Gastrocnemius medialis (tissue), 4 donors: ENCODE measurements around the gene CARMIL1. TPM values are rescaled to one million over a fixed set of nuclear protein-coding genes. Genes with fewer than 3 reads are reported as not detected.
A peak's percentile ranks its signal among the peaks of the same experiment; 100 is the strongest.

Experiments used
- ATAC-seq, 2 donors: fragments of 150-250 bp; one replicate each; pipeline ENCODE4 v1.9.1; 2016
- DNase-seq, 2 donors: peaks; one replicate each; pipeline ENCODE4 v3.0.0-alpha.2; 2019
- H3K27ac ChIP-seq, 4 donors: fragments of 200-600 bp; sonication (generic); 1 replicate in 1 of 4; 2 replicates in 3 of 4; pipeline ENCODE4 v1.5.1; 2016 to 2018; ENCODE audit warnings: mild to moderate bottlenecking in 2 of 4, moderate library complexity in 1 of 4
- H3K27me3 ChIP-seq, 3 donors: fragments of 200-600 bp; sonication (generic) in 2 of 3; 1 replicate in 1 of 3; 2 replicates in 2 of 3; pipeline versions ENCODE4 v1.5.1 to v1.6.0; 2016 to 2019; ENCODE audit warnings: mild to moderate bottlenecking in 1 of 3, moderate library complexity in 1 of 3
- H3K36me3 ChIP-seq, 2 donors: fragments of 200-600 bp; sonication (generic) in 1 of 2; one replicate each; pipeline ENCODE4 v1.5.1; 2017 to 2018
- H3K4me1 ChIP-seq, 2 donors: fragments of 200-600 bp; sonication (generic) in 1 of 2; one replicate each; pipeline ENCODE4 v1.5.1; 2016 to 2017; ENCODE audit warnings: mild to moderate bottlenecking in 2 of 2
- H3K4me3 ChIP-seq, 4 donors: fragments of 200-600 bp; sonication (generic) in 3 of 4; 1 replicate in 1 of 4; 2 replicates in 3 of 4; pipeline ENCODE4 v1.5.1; 2016 to 2019; ENCODE audit warnings: mild to moderate bottlenecking in 2 of 4
- H3K9me3 ChIP-seq, 3 donors: fragments of 200-600 bp; sonication (generic) in 2 of 3; 1 replicate in 1 of 3; 2 replicates in 2 of 3; pipeline ENCODE4 v1.5.1; 2016 to 2019
- POLR2A ChIP-seq, 2 donors: fragments of 450-650 bp; IDR thresholded peaks; one replicate each; pipeline ENCODE4 v1.6.1; 2017; ENCODE audit warnings: antibody characterized with exemption in 2 of 2, mild to moderate bottlenecking in 2 of 2, moderate library complexity in 2 of 2
- in situ Hi-C, 4 donors: fragments of 200-750 bp; cut with MboI; loops; one replicate each; pipeline versions ENCODE4 v1.15.0 to v1.8.0; 2017; ENCODE audit warnings: low sequenced_read_pairs in 4 of 4
- intact Hi-C: fragments of 100-400 bp; cut with DNase I; formaldehyde crosslinking; loops from one replicate; pipeline ENCODE4 v1.15.1; 2023; ENCODE audit warnings: low total_unique reads
- total RNA-seq, 4 donors: library from RNA; depleted of rRNA; stranded (reverse); fragments of >200 nt; gene quantifications; one replicate each; pipeline versions ENCODE4 v1.1.0 to v1.2.3, GENCODE V29; 2016
- TF ChIP-seq, protein P1 (sequence below), 5 experiments: fragments of 450-650 bp in 3 of 5; fragments of 200-600 bp in 2 of 5; sonication (generic) in 2 of 5; IDR thresholded peaks in 4 of 5; conservative IDR thresholded peaks in 1 of 5; 1 replicate in 4 of 5; 2 replicates in 1 of 5; pipeline ENCODE4 v1.5.1; 2016 to 2019; ENCODE audit warnings: antibody characterized with exemption in 5 of 5, mild to moderate bottlenecking in 3 of 5, moderate library complexity in 3 of 5

Gene CARMIL1
- total RNA-seq, 4 donors from 2014 or later = 0.87 to 2.1 (median 1.7) TPM

DNA sequence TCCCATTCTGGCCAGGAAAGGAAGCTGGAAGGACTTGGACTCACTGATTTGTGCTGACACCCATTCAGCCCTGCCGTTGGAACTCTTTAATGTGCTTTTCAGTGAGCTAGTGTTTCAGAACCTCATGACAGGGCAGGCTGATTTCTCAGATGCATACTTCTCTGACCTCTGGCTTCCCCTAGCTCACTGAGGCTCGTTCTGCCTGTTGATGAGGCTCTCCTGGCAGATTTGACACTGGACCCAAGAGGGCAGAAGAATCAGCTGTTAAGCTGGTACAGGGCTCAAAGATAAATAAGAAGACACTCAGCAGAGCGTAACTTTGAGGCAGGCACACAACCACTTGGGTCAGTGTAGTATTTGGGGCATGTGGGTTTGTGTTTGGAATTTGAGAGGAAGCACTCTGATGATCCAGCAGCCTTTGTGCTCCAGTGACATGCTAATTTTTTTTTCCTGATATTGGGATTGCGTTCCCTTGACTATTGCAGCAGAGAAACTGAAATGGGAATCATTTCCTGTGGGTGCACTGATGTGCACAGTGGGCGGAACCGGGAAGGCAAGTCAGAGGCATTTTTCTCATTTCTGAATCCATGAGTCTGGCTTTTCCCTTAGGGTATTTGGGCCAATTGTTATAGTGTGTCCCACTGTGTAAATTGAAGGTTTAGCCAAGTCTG is 80.2 kb downstream of the CARMIL1 start:
- peak in 1 of 2 donors; percentile 25 for DNase-seq
- peak overlapping the region in 3 of 4 donors; percentile 15 to 50 (median 44) for H3K27ac ChIP-seq
- in situ Hi-C loops (no loop called here), intact Hi-C loops (no loop called here)
- H3K27me3 ChIP-seq = no peaks in the 10 kb centered on the region
- H3K9me3 ChIP-seq = no peaks in the 10 kb centered on the region
- no peaks in the 10 kb centered on the region for H3K36me3 ChIP-seq
- peak; percentile 72 to 74 for ATAC-seq
- H3K4me3 ChIP-seq = no peak overlapping the region
- TF ChIP-seq, protein P1, sequence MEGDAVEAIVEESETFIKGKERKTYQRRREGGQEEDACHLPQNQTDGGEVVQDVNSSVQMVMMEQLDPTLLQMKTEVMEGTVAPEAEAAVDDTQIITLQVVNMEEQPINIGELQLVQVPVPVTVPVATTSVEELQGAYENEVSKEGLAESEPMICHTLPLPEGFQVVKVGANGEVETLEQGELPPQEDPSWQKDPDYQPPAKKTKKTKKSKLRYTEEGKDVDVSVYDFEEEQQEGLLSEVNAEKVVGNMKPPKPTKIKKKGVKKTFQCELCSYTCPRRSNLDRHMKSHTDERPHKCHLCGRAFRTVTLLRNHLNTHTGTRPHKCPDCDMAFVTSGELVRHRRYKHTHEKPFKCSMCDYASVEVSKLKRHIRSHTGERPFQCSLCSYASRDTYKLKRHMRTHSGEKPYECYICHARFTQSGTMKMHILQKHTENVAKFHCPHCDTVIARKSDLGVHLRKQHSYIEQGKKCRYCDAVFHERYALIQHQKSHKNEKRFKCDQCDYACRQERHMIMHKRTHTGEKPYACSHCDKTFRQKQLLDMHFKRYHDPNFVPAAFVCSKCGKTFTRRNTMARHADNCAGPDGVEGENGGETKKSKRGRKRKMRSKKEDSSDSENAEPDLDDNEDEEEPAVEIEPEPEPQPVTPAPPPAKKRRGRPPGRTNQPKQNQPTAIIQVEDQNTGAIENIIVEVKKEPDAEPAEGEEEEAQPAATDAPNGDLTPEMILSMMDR (IDR thresholded peaks at IDR 0.05 in 4 of 5, conservative IDR thresholded peaks at IDR 0.05 in 1 of 5) = no peak
- no peak for TF ChIP-seq POLR2A (IDR thresholded peaks at IDR 0.05)
- H3K4me1 ChIP-seq = peaks cover 0 to 10% of the 10 kb centered on the region in 2 donors

DNA sequence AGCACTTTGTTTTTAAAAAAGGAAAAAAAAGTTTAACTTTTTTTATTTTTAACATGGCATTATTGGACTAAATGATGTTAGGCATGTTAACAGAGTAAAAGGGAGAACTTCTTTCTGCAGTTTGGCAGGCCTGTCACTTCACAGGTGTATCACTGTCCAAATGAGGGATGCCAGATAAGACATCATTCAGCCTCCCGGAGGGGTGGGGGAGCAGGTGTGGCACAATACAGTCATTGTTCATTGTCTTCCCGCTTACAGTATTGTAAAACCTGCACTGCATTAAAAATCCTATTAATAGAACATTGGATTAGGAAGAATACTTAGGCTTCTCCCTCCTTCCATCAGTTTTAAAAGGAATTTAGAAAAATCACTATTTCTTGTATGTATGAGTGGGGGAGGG is 80.7 kb downstream of the CARMIL1 start:
- DNase-seq (no peak), ATAC-seq (no peak)
- Histone ChIP-seq H3K4me3 (no peak overlapping the region), H3K36me3 (no peaks in the 10 kb centered on the region), H3K4me1 (peaks cover 0 to 10% of the 10 kb centered on the region in 2 donors), H3K9me3 (no peaks in the 10 kb centered on the region), H3K27ac (no peak overlapping the region), H3K27me3 (no peaks in the 10 kb centered on the region)
- TF ChIP-seq POLR2A (IDR thresholded peaks at IDR 0.05) = no peak
- TF ChIP-seq, protein P1 (IDR thresholded peaks at IDR 0.05 in 4 of 5, conservative IDR thresholded peaks at IDR 0.05 in 1 of 5) = no peak
- intact Hi-C loops = no loop called here
- in situ Hi-C loops = no loop called here

DNA sequence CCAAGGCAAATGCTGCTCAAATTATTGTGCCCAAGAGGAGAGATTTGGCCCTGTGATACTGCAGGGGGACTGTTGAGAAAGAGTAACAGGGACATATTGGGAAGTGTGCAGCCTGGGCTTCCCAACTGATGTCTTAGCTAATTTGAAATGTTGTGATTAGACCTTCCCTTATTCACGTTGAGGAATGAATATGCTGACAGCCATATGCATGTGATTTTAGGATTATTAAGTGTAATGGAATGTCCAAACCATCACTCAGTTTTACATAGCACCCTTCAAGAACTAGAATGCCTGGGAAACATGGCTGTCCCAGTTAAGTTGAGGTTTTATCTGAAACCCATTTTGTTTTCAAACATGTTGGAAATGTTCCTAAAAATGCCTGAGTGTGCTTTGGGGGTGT is 81.4 kb downstream of the CARMIL1 start:
- TF ChIP-seq POLR2A (IDR thresholded peaks at IDR 0.05) = no peak
- TF ChIP-seq, protein P1 (IDR thresholded peaks at IDR 0.05 in 4 of 5, conservative IDR thresholded peaks at IDR 0.05 in 1 of 5) = no peak
- intact Hi-C loops = no loop called here

DNA sequence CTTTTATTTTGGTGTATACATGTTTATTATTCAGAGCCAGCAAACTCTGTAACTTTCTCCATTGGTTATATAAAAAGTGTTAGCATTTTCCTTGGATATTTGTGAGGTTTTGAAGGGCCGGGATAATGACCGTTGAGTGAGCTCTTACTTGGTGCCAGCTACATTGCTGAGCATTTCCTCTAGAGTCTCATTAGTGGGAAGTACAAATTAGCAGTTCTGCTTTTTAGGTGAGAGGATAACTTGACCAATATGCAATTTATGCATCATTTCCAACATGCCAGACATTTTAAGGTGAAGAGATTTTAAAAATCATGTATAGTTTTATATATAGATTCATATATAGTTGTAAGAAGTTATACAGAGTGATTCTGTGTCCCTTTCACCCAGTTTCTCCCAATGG is 84.3 kb downstream of the CARMIL1 start:
- no peaks in the 10 kb centered on the region for H3K36me3 ChIP-seq
- no peak overlapping the region for H3K4me3 ChIP-seq
- no peaks in the 10 kb centered on the region for H3K9me3 ChIP-seq
- in situ Hi-C loops = no loop called here
- TF ChIP-seq, protein P1 (IDR thresholded peaks at IDR 0.05 in 4 of 5, conservative IDR thresholded peaks at IDR 0.05 in 1 of 5) = no peak
- TF ChIP-seq POLR2A (IDR thresholded peaks at IDR 0.05) = no peak
- H3K4me1 ChIP-seq = peaks cover 0 to 10% of the 10 kb centered on the region in 2 donors
- H3K27me3 ChIP-seq = no peaks in the 10 kb centered on the region
- intact Hi-C loops = no loop called here
- H3K27ac ChIP-seq = no peak overlapping the region
- DNase-seq (no peak), ATAC-seq (no peak)

More for the DNA sequence above, 81.4 kb downstream of the CARMIL1 start:
- H3K27ac ChIP-seq = no peak overlapping the region
- H3K27me3 ChIP-seq = no peaks in the 10 kb centered on the region
- H3K4me3 ChIP-seq = no peak overlapping the region
- in situ Hi-C loops = no loop called here
- peaks cover 0 to 10% of the 10 kb centered on the region in 2 donors for H3K4me1 ChIP-seq
- no peaks in the 10 kb centered on the region for H3K9me3 ChIP-seq
- ATAC-seq (no peak), DNase-seq (no peak)
- H3K36me3 ChIP-seq = no peaks in the 10 kb centered on the region
